GM12873 (cell line): Measurements from ENCODE around the gene KAT2B.

Source experiments
- CTCF ChIP-seq: IDR thresholded peaks from 2 replicates; pipeline ENCODE4 v1.5.1; 2012; ENCODE audit warnings: low read depth, mild to moderate bottlenecking, moderate library complexity, low read length, control low read depth; ENCODE audit not compliant: insufficient read depth; ENCODE audit errors: missing control alignments

The KAT2B gene

GRCh38 chr3:20141851-20142250 lies 101.6 kb downstream of the KAT2B start:
- TF ChIP-seq CTCF: no peak

DNA sequence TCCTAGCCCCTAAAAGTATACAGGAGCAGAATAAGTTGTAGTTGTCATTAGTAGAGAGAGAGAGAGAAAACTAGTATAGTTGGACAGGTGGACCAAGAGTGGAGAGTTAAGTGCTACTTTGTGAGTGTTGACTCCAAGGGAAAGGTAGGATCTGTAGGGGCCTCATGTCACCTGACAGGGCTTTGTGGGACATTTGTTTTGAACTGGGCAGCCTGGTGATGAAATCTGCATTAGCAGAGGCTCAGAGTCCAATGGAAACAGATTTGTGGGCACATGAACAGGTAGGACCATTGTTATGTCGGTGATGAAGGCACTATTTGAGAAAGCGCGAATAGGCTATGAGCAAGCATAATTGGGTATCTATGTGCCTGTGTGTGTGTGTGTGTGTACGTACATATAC lies 102.3 kb downstream of the KAT2B start:
- TF ChIP-seq CTCF: no peak

GRCh38 chr3:20143519-20143918 lies 103.3 kb downstream of the KAT2B start:
- TF ChIP-seq CTCF: no peak

GRCh38 chr3:20145874-20146273 lies 105.6 kb downstream of the KAT2B start:
- no peak for TF ChIP-seq CTCF

DNA sequence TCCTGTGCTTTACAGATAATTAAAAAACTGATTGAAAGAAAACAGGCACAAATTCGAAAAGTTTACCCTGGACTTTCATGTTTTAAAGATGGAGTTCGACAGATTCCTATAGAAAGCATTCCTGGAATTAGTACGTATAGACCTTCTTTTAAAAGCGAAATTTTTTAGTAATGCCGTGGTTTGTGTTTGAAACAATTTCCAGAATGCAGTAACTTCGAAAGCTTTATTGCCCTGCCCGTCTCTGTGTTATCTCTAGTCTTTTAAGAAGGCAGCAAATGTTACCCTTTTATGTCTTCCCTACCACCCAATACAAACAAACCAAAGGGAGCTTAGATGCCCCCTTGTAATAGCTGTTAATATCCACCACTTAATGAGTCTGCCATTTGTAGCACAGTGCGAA lies 106.1 kb downstream of the KAT2B start:
- TF ChIP-seq CTCF: no peak

DNA sequence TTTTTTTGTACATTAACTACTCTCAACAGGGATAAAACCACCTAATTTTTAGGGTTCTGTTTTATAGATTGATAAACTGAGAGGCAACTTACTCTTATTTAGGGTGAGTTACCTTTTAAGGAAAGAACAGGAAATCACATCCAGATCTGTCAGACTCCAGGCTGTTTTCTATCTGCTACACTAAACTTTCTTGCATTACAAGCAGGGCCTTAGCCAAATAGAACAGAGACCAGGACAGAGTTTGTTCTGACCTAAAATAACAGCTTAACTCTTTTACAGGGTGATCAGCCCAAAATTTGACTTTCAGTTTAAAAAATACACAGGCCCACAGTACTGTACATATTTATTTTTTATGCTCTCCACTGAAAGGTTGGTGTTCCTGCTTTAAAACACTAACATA lies 107.1 kb downstream of the KAT2B start:
- no peak for TF ChIP-seq CTCF

DNA sequence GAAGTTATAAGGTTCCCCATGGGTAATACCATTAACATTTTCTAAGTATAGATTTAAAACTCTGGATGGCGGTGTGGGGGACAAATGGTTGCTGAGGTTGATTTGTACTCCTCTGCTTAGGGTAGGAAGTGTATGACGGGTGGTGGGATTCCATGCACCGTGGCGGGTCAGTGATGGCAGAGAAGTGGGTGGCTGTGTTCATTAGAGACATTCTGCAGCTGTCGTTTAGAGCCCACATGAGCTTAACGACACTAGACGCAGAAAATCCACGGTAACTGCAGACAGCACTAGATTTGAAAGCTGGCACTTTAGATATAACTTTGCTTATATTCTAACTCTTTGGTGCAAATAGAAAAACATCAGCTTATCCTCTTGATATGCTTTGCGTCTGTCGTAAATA lies 108.2 kb downstream of the KAT2B start:
- TF ChIP-seq CTCF: no peak

- no peak for TF ChIP-seq CTCF
Measured at GRCh38 chr3:20154078-20154477, 113.8 kb downstream of the KAT2B start.
